Left ventricle myocardium inferior (tissue), 1 donor: ENCODE data around the gene STIM2. TPM values are rescaled to one million over a fixed set of nuclear protein-coding genes. Genes with fewer than 3 reads are reported as not detected.

ENCODE experiments used
- DNase-seq: peaks from one replicate; pipeline ENCODE4 v3.0.0-alpha.2; 2020
- H3K27ac ChIP-seq: fragments of 200-600 bp; replicated peaks from 2 replicates; pipeline ENCODE4 v1.8.0; 2021
- H3K27me3 ChIP-seq: fragments of 200-600 bp; 2 replicates; pipeline ENCODE4 v1.8.0; 2021; ENCODE audit warnings: low read depth
- H3K36me3 ChIP-seq: fragments of 200-600 bp; 2 replicates; pipeline ENCODE4 v1.8.0; 2021
- H3K4me1 ChIP-seq: fragments of 200-600 bp; 2 replicates; pipeline ENCODE4 v1.8.0; 2021
- H3K4me3 ChIP-seq: fragments of 200-600 bp; 2 replicates; pipeline ENCODE4 v1.8.0; 2021; ENCODE audit warnings: mild to moderate bottlenecking, moderate library complexity
- H3K9me3 ChIP-seq: fragments of 200-600 bp; replicated peaks from 2 replicates; pipeline ENCODE4 v1.8.0; 2021
- CTCF ChIP-seq: fragments of 200-600 bp; IDR thresholded peaks from 2 replicates; pipeline ENCODE4 v1.8.0; 2021; ENCODE audit warnings: antibody characterized with exemption, mild to moderate bottlenecking, borderline replicate concordance
- intact Hi-C: fragments of 100-400 bp; cut with micrococcal nuclease; formaldehyde crosslinking; loops from one replicate; pipeline ENCODE4 v1.11.0; 2022
- total RNA-seq: library from RNA; stranded (reverse); fragmentation: NEBNext Ultra II Directional; extraction: Animal tissue kit (Norgen Biotek cat#: 25700); gene quantifications from one replicate; pipeline ENCODE4 v1.2.1, GENCODE V29; 2021
- donor health status: DM: no; HTN: yes; CAD: no; lungs with severe emphysema.

The STIM2 gene
- total RNA-seq, 1 donor from 2014 or later, result 12.2 TPM

GRCh38 chr4:27011401-27011800 lies 150.8 kb downstream of the STIM2 start:
- intact Hi-C loops, result no loop called here
- peaks cover 6% of the 10 kb centered on the region for H3K9me3 ChIP-seq
- peaks cover 5% of the 10 kb centered on the region for H3K4me1 ChIP-seq
- no peak for DNase-seq
- no peak overlapping the region for H3K4me3 ChIP-seq
- no peak for TF ChIP-seq CTCF
- peaks cover 9% of the 10 kb centered on the region for H3K36me3 ChIP-seq
- no peaks in the 10 kb centered on the region for H3K27me3 ChIP-seq
- no peak overlapping the region for H3K27ac ChIP-seq

- H3K9me3 ChIP-seq, result peaks cover 7% of the 10 kb centered on the region
- H3K36me3 ChIP-seq, result peaks cover 15% of the 10 kb centered on the region
- H3K4me3 ChIP-seq, result no peak overlapping the region
- H3K27me3 ChIP-seq, result no peaks in the 10 kb centered on the region
- TF ChIP-seq CTCF, result no peak
- intact Hi-C loops, result no loop called here
- no peak for DNase-seq
- H3K4me1 ChIP-seq, result peaks cover 5% of the 10 kb centered on the region
- H3K27ac ChIP-seq, result no peak overlapping the region
Observed at GRCh38 chr4:27013012-27013411, 152.4 kb downstream of the STIM2 start.

GRCh38 chr4:27016551-27016950 lies 155.9 kb downstream of the STIM2 start:
- no peak for TF ChIP-seq CTCF
- no peaks in the 10 kb centered on the region for H3K4me1 ChIP-seq
- intact Hi-C loops, result no loop called here

GRCh38 chr4:27017623-27018022 lies 157.0 kb downstream of the STIM2 start:
- DNase-seq, result no peak
- H3K4me3 ChIP-seq, result no peak overlapping the region
- no peak for TF ChIP-seq CTCF
- intact Hi-C loops, result no loop called here
- H3K9me3 ChIP-seq, result peaks cover 7% of the 10 kb centered on the region
- no peaks in the 10 kb centered on the region for H3K4me1 ChIP-seq
- H3K27me3 ChIP-seq, result no peaks in the 10 kb centered on the region
- peaks cover 36% of the 10 kb centered on the region for H3K36me3 ChIP-seq
- no peak overlapping the region for H3K27ac ChIP-seq

More at GRCh38 chr4:27016551-27016950, 155.9 kb downstream of the STIM2 start:
- Histone ChIP-seq H3K27ac (no peak overlapping the region), H3K36me3 (peaks cover 32% of the 10 kb centered on the region), H3K4me3 (no peak overlapping the region), H3K9me3 (peaks cover 7% of the 10 kb centered on the region), H3K27me3 (no peaks in the 10 kb centered on the region)
- no peak for DNase-seq

- no peak for DNase-seq
- no peak for TF ChIP-seq CTCF
- Histone ChIP-seq H3K9me3 (peaks cover 7% of the 10 kb centered on the region), H3K27me3 (no peaks in the 10 kb centered on the region), H3K27ac (no peak overlapping the region), H3K4me1 (no peaks in the 10 kb centered on the region), H3K4me3 (no peak overlapping the region), H3K36me3 (peaks cover 41% of the 10 kb centered on the region)
- intact Hi-C loops, result no loop called here
Observed at GRCh38 chr4:27018076-27018475, 157.4 kb downstream of the STIM2 start.

GRCh38 chr4:27018910-27019309 lies 158.3 kb downstream of the STIM2 start:
- Histone ChIP-seq H3K4me3 (no peak overlapping the region), H3K4me1 (no peaks in the 10 kb centered on the region), H3K27me3 (no peaks in the 10 kb centered on the region), H3K36me3 (peaks cover 45% of the 10 kb centered on the region), H3K27ac (no peak overlapping the region), H3K9me3 (peaks cover 7% of the 10 kb centered on the region)
- no peak for TF ChIP-seq CTCF
- DNase-seq, result no peak
- intact Hi-C loops, result no loop called here
